Measurements from ENCODE around the gene RHPN2.
"Not testable (repeated sequence)": the region's sequence is repeated elsewhere in the genome, so short reads cannot be mapped to it uniquely, and the experiment has no call there.

DNA sequence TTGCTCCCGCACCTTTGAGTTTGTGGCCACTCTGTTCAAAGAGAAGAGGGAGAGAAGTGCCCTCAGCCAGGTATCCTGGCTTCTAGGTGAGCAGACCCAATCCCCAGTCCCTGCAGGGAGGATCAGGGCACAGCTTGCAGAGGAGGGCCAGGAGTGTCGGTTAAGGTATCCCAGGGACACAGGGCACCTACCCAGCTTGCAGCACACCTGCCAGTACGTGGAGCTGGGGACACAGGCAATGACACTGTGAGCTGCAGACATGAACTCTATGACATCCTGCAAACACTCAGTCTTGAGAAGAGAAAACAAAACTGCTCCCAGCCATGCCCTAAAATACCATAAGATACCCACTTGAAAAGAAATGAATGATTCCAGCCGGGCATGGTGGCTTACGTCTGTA lies 38.1 kb downstream of the RHPN2 start:
- not testable (repeated sequence) for TF ChIP-seq ISL1 (CRISPR knock-in tag; IDR thresholded peaks at IDR 0.05); BACH2 (CRISPR knock-in tag; IDR thresholded peaks at IDR 0.05; ENCODE audit: borderline replicate concordance); ZFP3 (CRISPR knock-in tag; IDR thresholded peaks at IDR 0.05); ZNF70 (CRISPR knock-in tag; IDR thresholded peaks at IDR 0.05); ZNF8 (CRISPR knock-in tag; IDR thresholded peaks at IDR 0.05); OSR1 (CRISPR knock-in tag; IDR thresholded peaks at IDR 0.05)
- TF ChIP-seq, protein P1, sequence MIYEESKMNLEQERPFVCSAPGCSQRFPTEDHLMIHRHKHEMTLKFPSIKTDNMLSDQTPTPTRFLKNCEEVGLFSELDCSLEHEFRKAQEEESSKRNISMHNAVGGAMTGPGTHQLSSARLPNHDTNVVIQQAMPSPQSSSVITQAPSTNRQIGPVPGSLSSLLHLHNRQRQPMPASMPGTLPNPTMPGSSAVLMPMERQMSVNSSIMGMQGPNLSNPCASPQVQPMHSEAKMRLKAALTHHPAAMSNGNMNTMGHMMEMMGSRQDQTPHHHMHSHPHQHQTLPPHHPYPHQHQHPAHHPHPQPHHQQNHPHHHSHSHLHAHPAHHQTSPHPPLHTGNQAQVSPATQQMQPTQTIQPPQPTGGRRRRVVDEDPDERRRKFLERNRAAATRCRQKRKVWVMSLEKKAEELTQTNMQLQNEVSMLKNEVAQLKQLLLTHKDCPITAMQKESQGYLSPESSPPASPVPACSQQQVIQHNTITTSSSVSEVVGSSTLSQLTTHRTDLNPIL (CRISPR knock-in tag; IDR thresholded peaks at IDR 0.05; ENCODE audit: low read depth) = not testable (repeated sequence)
- TF ChIP-seq, protein P2, sequence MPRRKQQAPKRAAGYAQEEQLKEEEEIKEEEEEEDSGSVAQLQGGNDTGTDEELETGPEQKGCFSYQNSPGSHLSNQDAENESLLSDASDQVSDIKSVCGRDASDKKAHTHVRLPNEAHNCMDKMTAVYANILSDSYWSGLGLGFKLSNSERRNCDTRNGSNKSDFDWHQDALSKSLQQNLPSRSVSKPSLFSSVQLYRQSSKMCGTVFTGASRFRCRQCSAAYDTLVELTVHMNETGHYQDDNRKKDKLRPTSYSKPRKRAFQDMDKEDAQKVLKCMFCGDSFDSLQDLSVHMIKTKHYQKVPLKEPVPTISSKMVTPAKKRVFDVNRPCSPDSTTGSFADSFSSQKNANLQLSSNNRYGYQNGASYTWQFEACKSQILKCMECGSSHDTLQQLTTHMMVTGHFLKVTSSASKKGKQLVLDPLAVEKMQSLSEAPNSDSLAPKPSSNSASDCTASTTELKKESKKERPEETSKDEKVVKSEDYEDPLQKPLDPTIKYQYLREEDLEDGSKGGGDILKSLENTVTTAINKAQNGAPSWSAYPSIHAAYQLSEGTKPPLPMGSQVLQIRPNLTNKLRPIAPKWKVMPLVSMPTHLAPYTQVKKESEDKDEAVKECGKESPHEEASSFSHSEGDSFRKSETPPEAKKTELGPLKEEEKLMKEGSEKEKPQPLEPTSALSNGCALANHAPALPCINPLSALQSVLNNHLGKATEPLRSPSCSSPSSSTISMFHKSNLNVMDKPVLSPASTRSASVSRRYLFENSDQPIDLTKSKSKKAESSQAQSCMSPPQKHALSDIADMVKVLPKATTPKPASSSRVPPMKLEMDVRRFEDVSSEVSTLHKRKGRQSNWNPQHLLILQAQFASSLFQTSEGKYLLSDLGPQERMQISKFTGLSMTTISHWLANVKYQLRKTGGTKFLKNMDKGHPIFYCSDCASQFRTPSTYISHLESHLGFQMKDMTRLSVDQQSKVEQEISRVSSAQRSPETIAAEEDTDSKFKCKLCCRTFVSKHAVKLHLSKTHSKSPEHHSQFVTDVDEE (CRISPR knock-in tag; IDR thresholded peaks at IDR 0.05) = not testable (repeated sequence)
- TF ChIP-seq, protein P3, sequence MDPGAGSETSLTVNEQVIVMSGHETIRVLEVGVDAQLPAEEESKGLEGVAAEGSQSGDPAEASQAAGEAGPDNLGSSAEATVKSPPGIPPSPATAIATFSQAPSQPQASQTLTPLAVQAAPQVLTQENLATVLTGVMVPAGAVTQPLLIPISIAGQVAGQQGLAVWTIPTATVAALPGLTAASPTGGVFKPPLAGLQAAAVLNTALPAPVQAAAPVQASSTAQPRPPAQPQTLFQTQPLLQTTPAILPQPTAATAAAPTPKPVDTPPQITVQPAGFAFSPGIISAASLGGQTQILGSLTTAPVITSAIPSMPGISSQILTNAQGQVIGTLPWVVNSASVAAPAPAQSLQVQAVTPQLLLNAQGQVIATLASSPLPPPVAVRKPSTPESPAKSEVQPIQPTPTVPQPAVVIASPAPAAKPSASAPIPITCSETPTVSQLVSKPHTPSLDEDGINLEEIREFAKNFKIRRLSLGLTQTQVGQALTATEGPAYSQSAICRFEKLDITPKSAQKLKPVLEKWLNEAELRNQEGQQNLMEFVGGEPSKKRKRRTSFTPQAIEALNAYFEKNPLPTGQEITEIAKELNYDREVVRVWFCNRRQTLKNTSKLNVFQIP (CRISPR knock-in tag; IDR thresholded peaks at IDR 0.05; ENCODE audit: borderline replicate concordance, low read depth) = not testable (repeated sequence)

Measured in SK-N-SH treated with all-trans-retinoic acid at 6 μM for 48 hours (cell line).